HG02759 (cell line): ENCODE results near the gene KRT2.

Source experiments
- ATAC-seq: cut with Tn5 transposase; IDR thresholded peaks from one replicate; pipeline ENCODE4 v1.9.1; 2021; ENCODE audit warnings: mild to moderate bottlenecking, moderate library complexity; ENCODE audit not compliant: unreplicated experiment

The KRT2 gene

GRCh38 chr12:52600475-52600874, 51.5 kb downstream of the KRT2 start:
- no peak for ATAC-seq

- no peak for ATAC-seq
Measured at GRCh38 chr12:52600071-52600470, 51.9 kb downstream of the KRT2 start.

GRCh38 chr12:52598966-52599365, 53.0 kb downstream of the KRT2 start:
- no peak for ATAC-seq
